Retinal pigment epithelial cell (primary cell): Measurements from ENCODE around the gene GALNT18.

ENCODE experiments used
- DNase-seq: peaks from one replicate; pipeline ENCODE4 v3.0.0-alpha.2; 2010; ENCODE audit warnings: low read depth
- H3K4me3 ChIP-seq: 2 replicates; pipeline ENCODE4 v1.5.1; 2011; ENCODE audit warnings: mild to moderate bottlenecking, low read length, control low read depth, moderate library complexity
- CTCF ChIP-seq: conservative IDR thresholded peaks from 2 replicates; pipeline ENCODE4 v1.5.1; 2011; ENCODE audit warnings: low read depth, low read length, control low read depth, inconsistent platforms

GALNT18 gene

GRCh38 chr11:11476499-11476898 lies 145.3 kb downstream of the GALNT18 start:
- no peak for TF ChIP-seq CTCF
- no peak for DNase-seq
- no peak overlapping the region for H3K4me3 ChIP-seq

GRCh38 chr11:11472106-11472505 lies 149.7 kb downstream of the GALNT18 start:
- TF ChIP-seq CTCF = no peak
- no peak overlapping the region for H3K4me3 ChIP-seq
- DNase-seq = no peak

GRCh38 chr11:11471201-11471600 lies 150.6 kb downstream of the GALNT18 start:
- no peak overlapping the region for H3K4me3 ChIP-seq
- no peak for DNase-seq
- TF ChIP-seq CTCF = no peak

- DNase-seq = no peak
- TF ChIP-seq CTCF = no peak
- H3K4me3 ChIP-seq = no peak overlapping the region
Observed at GRCh38 chr11:11468954-11469353, 152.9 kb downstream of the GALNT18 start.

- no peak for TF ChIP-seq CTCF
- H3K4me3 ChIP-seq = no peak overlapping the region
- DNase-seq = no peak
Observed at GRCh38 chr11:11467312-11467711, 154.5 kb downstream of the GALNT18 start.

- no peak for DNase-seq
- no peak for TF ChIP-seq CTCF
- no peak overlapping the region for H3K4me3 ChIP-seq
Observed at GRCh38 chr11:11464555-11464954, 157.2 kb downstream of the GALNT18 start.

- DNase-seq = no peak
- TF ChIP-seq CTCF = no peak
- no peak overlapping the region for H3K4me3 ChIP-seq
Observed at GRCh38 chr11:11463405-11463804, 158.4 kb downstream of the GALNT18 start.
